Putamen (tissue), 1 donor: Measurements from ENCODE around the gene UMPS.
"Not testable (repeated sequence)": the region's sequence is repeated elsewhere in the genome, so short reads cannot be mapped to it uniquely, and the experiment has no call there.

ENCODE experiments used
- DNase-seq: peaks from one replicate; pipeline ENCODE4 v3.0.0-alpha.2; 2016; ENCODE audit warnings: low spot score

Gene UMPS

DNA sequence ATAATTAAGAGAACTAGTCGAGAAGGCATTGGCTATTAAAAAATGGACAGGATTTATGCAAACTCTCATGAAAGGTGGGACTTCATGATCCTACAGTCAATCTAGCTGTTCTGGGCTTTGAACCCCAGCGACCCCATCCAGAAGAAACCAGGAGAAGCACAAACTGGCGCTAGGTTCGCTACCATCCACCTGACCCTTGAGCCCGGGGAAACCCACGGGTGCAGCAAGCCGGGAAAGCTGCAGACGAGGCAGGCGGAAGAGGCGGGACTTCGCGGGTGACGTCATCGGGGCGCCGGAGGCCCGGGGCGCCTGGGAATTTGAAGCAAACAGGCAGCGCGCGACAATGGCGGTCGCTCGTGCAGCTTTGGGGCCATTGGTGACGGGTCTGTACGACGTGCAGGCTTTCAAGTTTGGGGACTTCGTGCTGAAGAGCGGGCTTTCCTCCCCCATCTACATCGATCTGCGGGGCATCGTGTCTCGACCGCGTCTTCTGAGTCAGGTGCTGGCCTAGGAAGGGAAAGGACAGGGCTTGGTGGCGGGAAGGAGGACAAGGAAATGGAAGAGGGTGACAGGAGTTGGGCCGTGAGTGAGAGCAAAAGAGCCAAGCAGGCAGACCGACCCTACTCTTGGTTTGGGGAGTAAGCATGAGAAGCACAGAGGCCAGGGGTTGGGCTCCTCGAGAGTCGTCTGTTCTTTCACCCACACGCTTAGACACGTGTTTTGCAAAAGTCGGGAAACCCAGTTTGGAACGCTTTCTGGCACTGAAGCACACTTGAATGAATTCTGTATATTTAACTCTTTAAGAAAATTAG, at the start of gene UMPS:
Gene UMPS (plus strand): TSS at position 324 of the 812 bp plus-strand sequence. CDS start 20 bp downstream, at position 344.
- DNase-seq, result peak; percentile 86

DNA sequence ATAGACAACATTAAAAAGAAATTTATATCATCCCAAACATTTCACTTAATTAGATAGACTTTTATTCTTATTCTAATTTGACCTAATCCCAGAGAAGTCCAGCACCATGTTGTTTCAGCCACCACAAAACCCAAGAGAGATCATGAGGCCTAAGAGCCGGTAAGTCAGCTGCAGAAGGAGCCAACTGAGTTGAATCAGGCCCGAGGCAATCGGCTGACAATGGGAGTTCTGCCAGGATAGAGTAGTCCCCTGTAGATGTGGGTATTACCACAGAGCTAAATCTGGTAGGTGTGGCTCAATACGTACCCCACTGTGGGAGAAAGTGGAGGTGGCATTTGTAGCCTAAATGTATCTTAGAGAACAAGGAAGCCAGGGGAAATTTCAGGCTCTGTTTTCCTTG, 49.7 kb upstream of the UMPS start:
- no peak for DNase-seq

DNA sequence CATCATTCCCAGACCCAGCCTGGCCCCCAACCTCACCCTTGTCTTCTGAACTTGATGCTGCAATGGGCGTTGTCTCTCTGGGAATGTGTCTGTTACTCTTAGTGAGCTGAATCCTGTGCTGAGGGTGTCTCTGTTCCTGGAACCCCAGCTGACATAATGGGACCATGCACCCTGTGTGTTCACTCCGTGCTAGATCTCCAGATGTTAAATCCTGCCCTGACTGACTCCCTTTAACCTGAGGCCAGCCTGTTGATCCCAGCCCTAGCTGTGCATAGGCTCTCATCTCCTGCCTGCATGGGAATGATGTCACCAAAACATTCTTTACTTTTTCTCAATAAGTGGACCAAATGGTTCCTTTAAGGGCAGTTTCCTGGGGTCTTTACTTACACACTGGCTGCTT, 48.0 kb upstream of the UMPS start:
- no peak for DNase-seq

DNA sequence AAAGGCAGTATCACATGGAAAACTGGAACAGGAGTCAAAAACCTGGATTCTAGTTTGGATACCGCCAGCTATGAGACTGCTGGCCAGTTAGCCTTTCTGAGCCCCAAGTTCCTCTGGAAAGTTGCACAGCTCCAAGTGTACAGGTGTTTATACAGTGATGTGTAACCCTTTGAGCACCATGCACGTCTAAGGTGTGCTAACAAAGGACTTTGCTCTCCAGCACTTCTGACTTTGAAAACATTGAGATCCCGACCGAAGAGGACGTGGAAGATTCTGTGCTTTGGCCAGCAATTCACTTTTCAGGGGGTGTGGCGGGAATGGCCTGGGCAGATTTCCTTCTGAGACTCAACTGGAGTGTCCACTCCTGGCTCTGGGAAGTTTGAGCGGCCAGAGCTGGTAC, 45.8 kb upstream of the UMPS start:
- no peak for DNase-seq

DNA sequence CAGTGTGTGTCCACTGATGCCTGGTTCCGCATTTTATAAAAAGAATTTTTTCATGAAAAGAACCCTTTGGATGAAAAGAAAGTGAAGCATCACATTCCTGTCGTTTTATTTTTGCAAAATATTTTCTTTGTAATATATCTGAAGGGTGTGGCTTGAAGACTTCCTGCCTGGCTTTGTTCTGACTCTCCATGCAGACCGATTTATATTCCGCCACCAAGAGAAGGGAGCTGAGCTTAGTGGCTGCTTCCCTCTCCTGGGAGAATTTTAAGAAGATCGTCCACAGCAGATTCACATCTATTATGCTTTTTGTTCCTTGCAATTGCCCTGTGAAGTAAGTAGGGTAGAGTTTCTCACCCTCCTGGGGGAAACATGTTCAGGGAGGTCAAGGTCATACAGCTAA, 45.2 kb upstream of the UMPS start:
- no peak for DNase-seq

DNA sequence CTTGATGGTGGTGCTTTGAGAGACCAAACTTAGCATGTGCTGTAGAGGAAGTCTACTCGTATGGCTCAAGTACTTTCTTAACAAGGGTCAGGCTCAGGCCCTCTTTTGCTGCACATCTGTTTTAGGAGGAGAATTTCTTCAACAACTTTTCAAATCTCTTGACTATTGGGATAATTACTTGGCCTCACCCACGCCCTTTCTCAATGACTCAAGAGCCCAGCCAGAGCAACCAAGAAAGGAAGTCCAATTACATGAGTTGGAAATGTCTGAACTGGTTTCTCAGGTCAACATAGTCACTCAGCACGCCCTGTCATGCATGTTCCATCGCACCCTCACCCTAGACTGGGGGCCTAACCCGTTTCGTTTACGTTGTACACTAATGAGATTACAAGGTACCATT, 44.8 kb upstream of the UMPS start:
- no peak for DNase-seq

DNA sequence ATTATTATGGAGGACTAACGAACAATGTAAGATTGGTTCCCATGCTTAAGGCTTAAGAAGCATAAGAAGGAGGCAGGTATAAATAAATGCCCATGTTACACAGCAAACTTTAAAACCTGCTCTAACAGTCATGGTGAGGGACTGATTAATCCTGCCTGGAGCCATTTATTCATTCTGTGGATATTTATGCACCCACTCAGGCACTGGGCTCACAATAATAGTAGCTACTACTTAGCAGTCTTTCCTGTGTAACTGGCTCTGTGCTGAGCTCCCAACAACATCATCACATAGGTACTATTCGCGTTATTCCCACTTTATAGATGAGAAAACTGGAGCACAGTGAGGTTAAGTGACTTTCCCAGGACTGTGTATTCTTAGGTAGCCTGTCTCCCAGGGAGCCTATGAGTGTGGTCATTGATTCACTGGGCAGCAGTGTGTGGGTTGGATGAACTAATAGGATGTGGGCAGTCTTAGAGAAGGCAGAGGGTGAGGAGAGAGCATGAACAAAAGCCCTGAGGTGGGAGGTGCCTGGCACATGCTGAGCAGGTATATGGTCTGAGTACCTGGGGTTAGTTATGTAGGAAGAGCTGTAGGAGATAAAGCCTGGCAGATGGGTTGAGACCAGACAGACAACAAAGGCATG, 44.1 kb upstream of the UMPS start:
- no peak for DNase-seq

DNA sequence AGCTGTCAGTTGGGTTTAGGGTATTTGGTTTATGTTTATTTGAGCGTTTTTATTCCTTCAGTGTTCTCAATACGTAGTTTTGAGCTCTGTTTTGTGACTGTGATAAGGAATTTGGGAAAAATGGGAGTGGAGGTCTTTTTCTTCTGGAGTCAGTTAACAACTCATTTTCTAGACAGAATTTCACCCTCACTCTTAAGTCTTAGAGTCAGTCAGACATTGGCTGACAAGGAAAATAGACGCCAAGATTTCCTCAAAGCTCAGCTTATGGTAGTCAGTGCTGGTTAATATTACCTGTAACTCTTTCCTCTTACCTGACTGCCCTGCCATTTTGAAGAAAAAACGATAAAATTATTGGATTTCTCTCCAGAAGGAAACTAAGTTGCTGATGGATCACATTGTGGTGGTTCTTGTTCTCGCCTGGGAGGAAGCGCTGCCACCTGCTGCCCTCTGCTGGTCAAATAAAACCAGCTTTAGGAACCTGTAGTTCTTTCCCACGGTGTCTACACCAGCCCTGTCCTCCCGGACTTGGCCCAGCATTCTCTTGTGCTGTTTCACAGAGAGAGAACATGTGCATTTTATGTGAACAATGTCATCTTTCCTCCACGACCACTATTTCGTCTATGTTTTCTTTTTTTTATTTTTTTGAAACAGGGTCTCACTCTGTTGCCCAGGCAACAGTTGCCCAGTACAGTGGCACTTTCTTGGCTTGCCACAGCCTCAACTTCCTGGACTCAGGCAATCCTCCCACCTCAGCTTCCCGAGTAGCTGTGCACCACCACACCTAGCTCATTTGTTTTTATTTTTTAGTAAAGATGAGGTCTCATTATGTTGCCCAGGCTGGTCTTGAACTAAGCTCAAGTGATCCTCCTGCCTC, 41.4 kb upstream of the UMPS start:
- DNase-seq, result peak; percentile 43

DNA sequence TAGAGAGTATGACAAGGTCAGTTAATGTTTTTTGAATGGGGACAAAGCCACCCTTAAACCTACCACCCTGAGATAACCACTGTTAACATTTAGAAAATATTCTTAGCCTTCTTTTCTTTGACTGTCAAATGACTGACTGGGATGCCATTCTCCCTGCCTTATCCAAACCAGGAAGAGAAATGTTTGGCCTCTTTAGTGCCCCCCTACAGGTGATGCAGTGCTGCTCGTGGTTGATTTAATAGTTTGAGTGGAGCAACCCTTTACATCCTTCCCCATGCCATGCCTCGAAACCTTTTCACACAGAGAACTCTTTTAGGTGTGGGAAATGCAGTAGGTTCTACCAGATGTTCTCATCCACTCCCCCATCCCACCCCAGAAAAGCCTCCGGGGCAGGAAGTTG, 38.7 kb upstream of the UMPS start:
- DNase-seq, result no peak

DNA sequence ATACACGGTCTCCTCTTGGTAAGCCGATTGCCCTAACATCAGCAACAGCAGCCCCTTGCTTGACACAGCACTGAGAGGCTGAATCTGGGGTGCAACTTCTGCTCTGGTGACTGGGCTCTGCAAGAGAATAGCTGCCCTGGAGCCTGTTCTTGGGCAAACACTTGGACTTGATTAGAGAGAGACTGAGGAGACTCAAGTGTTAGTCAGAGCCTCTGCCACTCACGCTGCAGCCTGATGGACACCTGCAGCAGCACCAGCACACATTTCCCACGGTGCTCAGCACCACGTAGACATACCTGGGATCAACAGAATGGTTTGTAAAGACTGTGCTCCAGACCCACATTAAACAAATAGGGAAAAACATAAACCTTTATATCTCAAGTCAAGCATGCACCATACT, 35.8 kb upstream of the UMPS start:
- DNase-seq, result no peak

DNA sequence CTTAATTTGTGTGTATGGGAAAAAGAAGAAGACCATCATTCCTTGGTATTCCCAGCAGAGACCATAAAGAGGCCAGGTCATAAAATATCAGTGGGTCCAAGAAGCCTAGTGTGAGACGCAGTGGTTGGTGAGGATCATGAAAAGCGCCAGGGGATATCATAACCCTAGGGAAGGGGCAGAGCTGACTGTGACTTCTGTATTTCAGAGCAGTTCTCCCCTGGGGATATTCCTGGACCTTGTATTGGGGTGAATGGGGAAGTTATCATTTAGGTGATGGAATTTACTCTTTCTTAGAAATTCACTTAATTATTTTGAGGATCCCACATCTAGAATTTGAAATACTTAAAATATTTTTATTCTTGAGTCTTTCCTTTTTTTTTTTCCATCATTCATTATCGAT, 34.9 kb upstream of the UMPS start:
- DNase-seq, result no peak

DNA sequence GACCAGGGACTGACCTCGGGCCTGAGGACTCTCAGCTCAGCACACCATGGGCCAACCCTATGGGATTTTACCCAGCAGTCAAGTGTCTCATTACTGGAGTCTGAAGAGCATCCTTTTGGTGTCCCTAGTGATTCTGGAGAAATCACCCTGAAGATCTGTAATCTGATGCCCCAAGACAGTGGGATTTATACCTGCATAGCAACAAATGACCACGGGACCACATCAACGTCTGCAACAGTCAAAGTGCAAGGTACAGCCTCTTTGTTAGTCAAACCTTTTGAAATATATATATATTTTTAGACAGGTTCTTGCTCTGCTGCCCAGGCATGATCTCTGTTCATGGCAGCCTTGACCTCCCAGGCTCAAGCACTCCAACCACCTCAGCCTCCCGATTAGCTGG, 34.2 kb upstream of the UMPS start:
- no peak for DNase-seq

DNA sequence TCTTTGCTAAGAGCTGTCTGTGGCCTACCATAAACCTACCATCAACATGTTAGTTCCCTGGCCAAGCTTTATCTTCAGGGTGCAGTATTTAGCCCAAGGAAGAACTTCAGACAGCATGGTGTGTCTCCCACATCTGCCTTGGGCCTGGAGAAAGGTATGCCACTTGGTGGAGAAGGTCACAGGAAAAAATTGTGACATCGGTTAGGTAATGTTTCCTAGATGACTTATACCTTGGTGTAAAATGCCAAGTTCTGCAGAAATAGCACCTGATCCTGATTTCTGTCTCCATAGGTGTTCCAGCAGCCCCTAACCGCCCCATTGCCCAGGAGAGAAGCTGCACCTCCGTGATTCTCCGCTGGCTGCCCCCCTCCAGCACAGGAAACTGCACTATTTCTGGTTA, 33.0 kb upstream of the UMPS start:
- DNase-seq, result no peak

DNA sequence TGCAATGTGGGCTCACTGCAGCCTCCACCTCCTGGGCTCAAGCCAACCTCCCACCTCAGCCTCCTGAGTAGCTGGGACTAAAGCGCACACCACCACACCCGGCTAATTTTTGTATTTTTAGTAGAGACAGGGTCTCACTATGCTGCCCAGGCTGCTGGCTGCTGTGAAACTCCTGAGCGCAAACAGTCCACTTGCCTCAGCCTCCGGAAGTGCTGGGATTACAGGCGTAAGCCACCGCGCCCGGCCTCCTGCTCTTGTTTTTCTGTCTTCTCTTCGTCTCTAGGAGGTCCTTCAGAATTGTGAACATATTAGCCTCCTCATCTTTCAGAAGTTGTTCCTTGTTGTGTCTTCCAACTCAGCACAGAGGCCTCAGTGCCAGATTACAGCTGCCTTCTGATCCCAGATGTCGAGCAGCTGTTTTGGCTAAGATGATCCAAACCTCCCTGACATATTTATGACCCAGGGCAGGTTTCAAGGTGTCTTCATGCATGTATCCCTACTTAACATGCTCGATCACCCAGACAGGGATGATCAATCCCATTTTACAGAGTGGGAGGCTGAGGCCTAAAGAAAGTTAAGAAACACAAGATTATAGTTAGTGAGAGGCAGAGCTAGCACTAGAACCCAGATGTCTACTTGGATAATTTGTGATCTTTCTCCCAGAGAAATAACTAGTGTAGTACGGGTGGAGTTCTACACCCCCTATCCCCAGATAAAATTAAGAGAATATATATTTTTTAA, 32.1 kb upstream of the UMPS start:
- DNase-seq, result no peak

DNA sequence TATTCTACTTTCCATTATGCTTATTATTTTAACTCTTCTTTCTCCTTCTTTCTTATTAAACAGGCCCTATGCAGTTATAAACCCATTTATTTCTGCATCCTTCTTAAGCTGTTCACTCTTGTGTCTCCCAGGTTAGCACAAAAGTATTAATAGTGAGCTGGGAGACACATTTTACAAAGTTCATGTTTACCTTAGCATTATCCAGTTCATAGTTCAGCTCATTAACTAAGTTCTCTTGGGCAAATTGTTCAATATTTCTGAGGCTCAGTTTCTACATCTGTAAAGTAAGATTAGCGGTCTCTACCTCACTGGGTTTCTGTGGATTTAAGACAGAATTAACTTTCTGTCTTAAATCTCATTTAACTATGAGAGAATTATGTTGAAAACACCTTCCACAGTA, 31.2 kb upstream of the UMPS start:
- DNase-seq, result no peak

DNA sequence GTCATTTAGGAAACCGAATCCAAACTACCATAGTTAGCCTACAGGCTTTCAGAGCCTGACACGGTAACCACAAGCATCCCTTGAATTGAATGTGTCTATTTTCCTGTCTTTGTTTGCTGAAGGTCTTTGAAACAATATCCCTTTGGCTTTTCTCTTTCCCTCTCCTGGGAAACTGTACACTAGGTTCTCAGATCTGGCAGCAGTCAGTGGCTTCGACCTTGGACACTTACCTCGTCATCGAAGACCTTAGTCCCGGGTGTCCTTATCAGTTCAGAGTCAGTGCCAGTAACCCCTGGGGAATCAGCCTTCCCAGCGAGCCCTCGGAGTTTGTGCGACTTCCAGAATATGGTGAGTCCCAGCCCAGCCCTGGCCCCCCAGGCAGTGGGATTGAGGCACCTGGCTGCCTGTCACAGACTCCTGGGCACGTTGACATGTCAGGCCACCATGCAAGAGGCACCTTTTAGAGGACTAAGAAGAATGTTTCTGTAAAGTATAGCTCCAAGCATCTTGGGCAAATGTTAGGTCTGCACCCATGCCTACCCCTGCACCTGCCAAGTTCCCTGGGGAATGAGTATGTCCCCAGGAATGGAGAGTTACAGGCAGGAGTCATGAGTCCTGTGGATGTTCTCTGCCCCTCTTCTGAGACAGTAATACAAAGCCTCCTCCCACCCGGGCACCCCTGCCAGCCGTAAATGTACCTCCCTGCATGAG, 30.4 kb upstream of the UMPS start:
- DNase-seq, result no peak

DNA sequence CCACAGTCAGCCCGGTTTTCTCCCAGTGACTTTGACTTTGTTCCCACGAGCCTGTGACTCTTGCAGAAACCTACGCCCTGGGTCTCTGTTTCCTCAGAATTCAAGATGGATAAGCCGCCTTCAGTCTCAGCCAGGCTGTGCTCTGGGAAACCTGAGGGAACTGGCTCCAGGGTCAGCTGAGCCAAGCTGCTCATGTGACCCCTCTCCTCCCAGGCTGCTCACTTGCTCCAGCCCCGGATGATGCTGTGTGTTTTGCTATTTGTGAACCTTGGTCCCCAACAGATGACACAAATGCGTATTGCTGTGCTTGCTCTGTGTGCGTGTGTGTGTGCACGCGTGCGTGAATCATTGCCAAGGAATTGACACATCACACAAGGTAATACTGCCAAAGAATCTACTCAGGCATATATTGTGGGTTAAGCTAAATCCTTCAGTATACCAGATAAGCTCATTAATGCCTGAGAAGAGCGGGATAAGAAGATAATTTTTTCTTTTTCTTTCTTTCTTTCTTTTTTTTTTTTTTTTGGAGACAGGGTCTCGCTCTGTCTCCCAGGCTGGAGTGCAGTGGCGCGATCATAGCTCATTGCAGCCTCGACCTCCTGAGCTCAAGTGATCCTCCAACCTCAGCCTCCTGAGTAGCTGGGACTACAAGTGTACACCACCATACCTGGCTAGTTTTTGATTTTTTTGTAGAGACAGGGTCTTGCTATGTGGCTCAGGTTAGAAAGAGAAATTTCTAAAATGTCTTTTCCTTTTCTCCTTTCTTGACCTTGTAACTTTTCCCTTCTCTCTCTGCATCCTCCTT, 29.2 kb upstream of the UMPS start:
- DNase-seq, result peak; percentile 50

DNA sequence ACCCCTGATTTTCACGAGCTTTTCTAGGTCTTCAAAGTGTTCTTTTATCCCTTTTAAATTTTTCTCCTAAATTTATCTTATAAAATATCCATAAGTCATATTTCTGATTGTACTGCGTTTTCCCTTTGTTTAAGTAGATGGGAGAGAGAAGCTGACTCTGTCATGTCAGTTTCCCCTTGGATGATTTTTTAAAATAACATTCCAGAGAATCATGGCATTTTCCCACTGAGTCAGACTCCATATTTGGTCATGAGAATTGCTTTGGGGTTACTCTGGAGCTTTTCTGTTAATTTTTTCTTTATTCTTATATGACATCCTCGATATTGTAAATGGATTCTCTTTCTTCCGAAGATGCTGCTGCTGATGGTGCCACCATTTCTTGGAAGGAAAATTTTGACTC, 28.6 kb upstream of the UMPS start:
- no peak for DNase-seq

DNA sequence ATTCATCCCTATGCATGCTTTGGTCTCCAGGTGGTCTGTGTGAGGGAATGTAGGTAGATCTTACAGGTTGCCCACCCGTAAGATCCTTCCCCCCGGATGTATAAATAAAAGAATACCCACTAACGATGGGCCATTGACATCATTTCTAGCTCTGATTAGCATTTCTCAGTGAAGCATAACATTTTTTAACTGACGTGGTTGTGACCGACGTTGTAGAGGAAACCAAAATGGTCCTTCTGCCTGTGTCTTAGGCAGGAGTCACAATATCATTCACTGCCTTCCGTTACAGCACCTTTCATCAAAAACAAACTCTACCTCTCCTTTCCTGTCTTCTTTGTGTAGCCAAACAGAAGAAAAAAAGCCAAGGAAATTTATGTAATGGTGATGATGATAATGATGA, 27.3 kb upstream of the UMPS start:
- no peak for DNase-seq

DNA sequence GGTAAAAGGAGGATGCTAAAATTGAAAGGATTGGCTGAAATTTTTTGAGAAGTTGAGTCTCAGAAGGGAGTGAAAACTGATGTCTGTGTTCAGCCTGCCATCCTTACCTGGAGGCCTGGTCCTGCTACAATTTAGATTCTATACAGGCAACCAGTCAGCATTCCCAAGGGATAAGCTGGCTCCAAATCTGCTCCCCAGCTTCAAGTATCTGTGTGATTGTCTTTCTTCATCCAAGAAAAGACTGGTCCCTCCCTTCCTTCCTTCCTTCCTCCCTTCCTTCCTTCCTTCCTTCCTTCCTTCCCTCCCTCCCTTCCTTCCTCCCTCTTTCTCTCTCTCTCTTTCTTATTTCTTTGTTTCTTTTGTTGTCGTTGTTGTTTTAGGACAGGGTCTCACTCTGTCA, 24.7 kb upstream of the UMPS start:
- DNase-seq, result no peak

DNA sequence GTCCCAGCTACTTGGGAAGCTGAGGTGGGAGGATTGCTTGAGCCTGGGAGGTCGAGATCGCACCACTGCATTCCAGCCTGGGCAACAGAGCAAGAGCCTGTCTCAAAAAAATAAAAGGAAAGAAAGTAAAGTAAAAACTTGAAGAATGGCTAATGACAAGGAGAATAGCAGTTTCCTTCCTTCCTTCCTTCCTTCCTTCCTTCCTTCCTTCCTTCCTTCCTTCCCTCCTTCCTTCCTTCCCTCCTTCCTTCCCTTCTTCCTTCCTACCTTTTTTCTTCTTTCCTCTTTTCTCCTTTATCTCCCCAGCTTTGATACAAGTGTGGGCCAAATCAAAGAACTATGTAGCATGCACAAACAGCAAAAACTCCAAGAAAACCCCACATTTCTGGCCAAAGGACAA, 23.0 kb upstream of the UMPS start:
- DNase-seq, result not testable (repeated sequence)
